Measurements from ENCODE around the gene ADM5. TPM values are rescaled to one million over a fixed set of nuclear protein-coding genes. Genes with fewer than 3 reads are reported as not detected.

ADM5 gene
- total RNA-seq, 1 experiment from 2014 or later = 1.4 TPM

DNA sequence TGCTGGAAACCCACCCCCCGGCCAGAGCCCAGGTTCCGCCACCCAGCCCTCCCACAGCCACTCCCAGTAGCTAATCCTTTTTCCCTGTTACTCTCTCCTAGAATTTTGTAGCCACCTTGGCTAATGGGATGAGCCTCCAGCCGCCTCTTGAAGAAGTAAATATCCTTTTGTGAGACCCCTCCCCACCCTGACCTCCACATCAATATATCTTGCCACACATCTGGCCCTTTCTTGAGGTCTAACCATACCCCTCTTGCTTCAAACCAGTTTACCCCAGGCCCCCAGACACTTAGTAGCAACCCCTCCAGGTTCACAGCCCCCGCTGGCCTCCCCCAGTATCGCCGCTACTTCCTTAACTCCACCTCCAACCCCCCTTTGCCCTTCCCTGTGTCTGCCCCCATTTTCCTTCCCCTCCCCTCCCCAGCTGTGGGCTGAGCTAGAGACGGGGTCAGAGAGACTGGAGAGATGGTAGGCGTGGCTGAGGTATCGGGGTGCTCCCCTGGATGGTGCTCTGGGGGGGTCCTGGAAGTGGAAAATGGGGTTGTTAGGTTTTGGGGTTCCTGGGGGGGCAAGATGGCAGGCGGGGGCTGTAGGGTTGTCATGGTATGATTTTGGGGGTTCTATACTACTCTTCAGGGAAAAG is 9.5 kb upstream of the ADM5 start:
- DNase-seq (ENCODE audit: low spot score) = no peak

DNA sequence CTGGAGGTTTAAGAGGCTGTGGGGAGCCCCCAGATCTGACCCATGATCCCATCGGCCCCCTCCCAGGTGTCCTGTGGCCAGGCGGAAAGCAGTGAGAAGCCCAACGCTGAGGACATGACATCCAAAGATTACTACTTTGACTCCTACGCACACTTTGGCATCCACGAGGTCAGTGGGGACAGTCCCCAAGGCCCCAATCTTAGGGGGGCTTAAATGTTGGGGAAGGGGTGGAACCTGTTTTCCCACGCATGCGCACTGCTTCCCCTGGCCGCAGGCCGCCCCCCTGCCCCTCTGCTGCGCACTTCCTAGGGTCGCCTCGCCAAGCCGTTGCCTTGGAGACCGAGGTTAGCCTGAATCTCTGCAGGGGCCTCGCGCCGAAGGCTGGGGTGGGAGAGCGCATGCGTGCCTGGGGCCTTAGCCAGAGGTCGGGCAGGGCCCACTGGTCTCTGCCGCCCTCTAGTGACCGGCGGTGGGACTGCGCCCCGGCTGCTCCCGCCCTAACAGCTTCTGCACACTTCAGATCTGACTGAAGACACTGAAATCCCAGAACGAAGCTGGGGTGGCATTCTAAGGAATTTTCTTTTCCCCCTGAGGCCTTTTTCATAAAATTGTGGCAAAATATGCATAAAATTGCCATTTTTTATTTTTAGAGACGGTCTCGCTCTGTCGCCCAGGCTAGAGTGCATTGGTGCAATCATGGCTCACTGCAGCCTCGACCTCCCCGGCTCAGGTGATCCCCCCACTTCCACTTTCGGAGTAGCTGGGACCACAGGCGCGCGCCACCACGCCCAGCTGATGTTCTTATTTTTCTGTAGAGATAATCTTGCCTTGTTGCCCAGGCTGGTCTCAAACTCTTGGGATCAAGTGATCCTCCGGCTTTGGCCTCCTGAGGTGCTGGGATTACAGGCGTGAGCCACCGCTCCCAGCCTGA is 8.7 kb upstream of the ADM5 start:
- DNase-seq (ENCODE audit: low spot score) = peak; percentile 83

DNA sequence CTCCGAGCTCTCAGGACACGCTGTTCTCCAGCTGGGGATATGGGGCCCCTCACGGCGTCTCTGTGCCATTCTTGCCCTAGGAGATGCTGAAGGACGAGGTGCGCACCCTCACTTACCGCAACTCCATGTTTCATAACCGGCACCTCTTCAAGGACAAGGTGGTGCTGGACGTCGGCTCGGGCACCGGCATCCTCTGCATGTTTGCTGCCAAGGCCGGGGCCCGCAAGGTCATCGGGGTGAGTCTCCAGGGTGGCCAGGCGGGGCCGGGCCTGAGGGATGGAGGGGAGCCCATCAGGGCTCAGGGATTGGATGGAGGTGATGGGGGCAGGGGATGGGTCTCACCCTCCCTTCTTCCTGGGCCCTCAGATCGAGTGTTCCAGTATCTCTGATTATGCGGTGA is 7.6 kb upstream of the ADM5 start:
- DNase-seq (ENCODE audit: low spot score) = no peak

DNA sequence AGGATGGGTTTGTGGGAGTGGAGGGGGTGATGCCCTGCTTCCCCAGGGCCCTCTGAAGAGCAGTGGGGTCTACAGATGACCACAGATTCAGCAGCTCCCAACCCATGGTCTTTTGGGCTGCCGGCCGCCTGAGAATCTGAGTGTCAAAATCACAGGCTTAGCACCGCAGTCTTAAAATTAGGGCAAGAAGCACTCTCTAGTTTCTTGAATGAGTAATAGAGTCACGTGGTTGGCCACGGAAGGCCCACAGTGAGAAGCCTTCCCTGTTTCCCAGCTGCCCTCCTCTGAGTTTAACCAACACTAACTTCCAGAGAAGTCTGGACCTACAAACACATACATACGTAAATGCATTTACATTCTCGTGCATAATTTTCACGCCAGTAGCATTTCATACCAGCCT is 7.1 kb upstream of the ADM5 start:
- no peak for DNase-seq (ENCODE audit: low spot score)

DNA sequence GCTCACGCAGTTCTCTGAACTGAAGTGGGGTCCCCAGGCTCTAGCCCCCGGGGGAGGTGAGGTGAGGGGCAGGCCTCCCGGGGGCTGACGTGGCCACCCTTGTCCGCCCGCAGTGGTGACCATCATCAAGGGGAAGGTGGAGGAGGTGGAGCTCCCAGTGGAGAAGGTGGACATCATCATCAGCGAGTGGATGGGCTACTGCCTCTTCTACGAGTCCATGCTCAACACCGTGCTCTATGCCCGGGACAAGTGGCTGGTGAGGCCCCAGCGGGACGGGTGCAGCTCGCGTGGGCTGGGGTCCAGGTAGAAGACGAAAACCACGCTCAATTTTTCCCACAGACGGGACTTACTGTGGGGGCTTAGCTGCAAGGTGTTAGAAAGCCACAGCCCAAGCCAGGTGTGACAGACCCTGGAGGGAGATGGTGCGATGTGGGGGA is 5.6 kb upstream of the ADM5 start:
- no peak for DNase-seq (ENCODE audit: low spot score)

DNA sequence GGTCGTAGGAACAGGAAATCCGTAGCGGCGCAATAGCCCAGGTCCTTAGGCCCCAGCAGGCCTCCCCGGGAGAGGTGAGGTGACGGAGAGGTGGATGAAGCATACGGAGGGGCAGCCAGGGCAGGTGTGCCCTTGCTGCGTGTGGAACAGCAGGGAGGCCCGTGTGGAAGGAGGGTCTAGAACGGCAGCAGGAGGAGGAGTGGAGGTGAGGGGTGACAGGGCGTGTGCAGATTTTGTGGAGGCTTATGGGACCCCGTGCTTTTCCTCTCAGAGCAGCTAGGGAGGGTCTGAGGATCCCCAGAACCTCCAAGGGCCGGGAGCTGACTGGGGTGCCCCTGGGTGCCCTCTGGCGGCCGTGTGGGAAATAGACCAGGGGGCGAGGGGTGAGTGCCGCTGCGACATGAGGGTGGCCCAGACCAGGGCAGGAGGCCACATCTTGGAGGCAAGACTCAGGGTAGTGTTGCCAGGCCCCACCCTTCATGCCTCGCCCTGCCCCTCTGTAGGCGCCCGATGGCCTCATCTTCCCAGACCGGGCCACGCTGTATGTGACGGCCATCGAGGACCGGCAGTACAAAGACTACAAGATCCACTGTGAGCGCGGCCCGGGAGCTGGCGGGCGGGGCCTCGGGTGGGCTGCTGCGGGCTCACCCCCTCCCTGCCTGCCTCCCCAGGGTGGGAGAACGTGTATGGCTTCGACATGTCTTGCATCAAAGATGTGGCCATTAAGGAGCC is 5.0 kb upstream of the ADM5 start:
- no peak for DNase-seq (ENCODE audit: low spot score)

DNA sequence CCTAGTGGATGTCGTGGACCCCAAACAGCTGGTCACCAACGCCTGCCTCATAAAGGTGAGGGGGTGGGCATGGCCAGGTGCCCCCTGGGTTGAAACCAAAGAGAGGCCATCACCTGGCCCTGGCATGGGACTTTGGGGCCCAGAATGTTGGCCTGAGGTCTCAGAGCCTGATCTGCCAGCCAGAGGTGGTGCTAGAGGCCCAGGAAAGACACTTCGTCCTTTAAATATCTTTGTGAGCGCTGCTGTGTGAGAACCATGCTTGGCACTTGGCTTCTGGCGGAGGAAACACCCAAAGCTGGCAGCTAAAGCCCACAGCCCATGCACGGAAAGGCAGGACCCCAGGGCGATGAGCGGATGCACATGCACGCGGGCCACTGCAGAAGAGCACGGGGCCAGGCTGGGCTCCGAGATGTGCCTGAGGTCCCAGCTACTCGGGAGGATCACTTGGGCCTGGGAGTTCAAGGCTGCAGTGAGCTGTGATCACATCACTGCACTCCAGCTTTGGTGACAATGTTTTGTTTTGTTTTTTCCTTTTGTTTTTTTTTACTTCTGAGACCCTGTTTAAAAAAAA is 4.3 kb upstream of the ADM5 start:
- no peak for DNase-seq (ENCODE audit: low spot score)

DNA sequence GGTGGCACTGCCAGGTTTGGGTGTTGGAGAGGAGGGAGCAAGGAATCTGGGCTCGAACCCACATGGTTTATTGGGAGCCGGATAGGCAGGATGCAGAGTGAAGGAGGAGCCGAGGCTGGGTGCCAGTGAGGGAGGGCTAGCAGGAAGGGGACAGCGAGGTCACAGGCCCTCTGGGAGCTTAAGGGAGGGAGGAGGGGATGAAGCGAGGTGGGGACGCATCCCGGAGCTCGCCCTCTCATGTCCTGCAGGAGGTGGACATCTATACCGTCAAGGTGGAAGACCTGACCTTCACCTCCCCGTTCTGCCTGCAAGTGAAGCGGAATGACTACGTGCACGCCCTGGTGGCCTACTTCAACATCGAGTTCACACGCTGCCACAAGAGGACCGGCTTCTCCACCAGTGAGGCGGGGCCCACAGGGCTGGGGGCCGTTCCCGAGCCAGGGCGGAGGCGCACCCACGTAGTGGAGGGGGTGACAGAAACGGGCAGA is 3.5 kb upstream of the ADM5 start:
- no peak for DNase-seq (ENCODE audit: low spot score)

DNA sequence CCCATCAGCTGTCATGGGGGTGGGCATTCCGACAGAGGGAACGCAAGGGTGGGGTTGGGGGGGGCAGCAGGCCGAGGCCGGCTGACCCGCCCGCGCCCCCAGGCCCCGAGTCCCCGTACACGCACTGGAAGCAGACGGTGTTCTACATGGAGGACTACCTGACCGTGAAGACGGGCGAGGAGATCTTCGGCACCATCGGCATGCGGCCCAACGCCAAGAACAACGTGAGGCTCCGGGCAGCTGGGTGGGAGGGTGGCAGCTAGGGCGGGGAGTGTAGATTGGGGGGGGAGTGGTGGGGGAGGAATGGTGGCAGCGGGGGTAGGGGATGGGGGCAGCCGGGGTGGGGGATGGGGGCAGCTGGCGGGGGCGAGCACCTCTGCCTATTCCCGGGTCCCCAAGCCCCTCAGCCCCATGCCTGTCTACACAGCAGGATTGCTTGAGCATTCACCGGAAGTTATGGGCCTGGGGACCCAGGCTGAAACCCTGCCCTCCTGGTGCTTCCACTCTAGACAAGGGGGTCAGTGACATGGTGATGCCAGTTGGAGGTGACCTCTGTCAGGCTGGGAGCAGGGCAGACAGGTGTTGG is 2.8 kb upstream of the ADM5 start:
- DNase-seq (ENCODE audit: low spot score) = no peak

DNA sequence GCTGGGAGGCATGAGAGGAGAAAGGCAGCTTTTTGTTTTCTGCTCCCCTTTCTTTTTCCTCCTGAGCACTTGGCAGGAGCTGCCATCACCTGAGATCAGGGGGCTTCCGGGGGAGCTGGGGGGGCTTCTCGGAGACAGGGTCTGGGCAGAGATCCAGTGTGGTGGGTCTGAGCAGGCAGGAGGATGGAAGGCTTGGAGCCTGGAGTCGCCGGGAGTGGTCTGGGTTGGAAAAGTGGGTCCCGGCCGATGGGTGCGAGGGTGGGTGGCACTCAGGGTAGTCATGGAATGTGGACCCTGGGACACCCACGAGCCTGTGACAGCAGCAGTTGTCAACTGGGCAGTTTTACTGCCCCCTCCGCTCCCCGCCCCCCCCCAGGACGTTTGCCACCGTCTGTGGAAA is 2.2 kb upstream of the ADM5 start:
- DNase-seq (ENCODE audit: low spot score) = no peak

DNA sequence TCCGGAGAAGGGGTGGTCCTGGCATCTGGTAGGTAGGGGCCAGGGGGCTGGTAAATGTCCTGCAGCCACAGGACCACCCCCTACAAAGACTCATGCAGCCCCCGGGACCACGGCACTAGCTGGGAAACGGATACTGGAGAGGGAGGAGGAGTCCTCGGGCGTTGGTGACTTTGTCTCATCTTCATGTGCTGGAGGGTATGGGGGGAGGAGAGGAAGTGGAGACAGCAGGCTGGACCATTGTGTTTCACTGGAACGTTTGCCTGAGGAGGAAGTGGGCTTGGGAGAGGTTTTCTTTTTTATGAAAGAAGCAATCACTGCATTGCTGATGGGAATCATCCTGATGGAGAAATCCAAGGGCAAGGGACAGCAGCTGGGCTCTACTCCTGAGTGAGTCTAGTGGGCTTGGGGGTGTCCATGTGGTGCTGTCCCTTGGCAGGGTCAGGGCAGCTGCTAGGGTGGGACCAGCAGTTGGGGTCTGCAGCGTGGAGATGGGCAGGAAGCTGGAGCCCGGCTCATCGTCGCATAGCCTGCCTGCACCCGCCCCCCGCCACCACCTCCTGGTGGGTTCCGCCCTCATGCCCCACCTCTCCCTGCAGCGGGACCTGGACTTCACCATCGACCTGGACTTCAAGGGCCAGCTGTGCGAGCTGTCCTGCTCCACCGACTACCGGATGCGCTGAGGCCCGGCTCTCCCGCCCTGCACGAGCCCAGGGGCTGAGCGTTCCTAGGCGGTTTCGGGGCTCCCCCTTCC is 1.7 kb upstream of the ADM5 start:
- no peak for DNase-seq (ENCODE audit: low spot score)

DNA sequence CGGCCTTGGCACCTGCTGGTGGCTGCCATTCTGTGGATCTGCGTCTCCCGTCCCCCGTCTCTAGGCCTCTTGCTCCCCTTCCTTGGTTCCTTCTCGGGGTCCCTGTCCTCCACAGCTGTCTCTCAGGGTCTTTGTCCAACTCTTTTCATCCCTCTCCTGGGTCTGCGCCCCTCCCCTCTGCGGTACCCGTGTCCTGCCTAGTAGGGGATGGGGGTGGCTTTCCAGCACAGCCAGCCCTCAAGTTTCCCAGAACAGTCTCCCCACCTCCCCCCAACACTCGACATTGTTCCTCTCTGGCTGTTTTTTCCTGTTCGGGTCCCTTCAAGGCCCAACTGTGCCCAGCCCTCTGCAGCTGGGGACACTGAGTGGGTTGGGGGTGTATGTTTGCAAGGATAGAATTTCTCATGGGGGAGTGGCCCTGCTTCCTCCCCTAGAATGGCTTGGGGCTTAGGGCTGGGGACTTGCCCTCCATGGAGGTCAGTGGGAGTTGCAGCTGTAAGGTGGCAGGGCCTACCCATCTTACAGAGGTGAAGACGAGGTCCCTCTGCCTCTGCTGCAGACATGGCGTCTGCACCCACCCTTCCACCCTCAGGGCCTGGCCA is 762 bp upstream of the ADM5 start:
- DNase-seq (ENCODE audit: low spot score) = no peak

DNA sequence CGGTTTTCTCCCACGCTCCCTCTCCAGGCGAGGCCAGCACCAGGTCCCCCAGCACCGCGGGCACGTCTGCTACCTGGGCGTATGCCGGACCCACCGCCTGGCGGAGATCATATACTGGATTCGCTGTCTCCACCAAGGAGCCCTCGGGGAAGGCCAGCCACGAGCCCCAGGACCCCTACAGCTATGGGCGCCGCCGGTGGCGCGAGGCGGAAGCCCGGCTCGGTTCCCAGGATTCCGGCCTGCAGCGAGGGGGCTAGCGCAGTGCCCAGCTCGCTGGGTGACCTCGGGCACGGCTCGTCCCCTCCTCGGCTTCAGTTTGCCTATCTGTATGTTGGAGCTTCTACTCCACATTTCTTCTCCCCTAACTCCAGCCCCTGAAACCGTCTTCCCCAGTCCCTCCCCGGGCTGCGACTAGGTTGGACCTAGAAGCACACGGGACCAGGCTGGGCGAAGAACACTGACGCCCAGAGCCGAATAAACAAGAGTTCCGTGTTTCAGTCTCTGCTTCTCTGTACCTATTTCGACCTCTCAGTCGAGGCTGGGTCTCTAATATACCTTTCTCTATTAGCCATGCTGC is 773 bp downstream of the ADM5 start:
- no peak for DNase-seq (ENCODE audit: low spot score)

DNA sequence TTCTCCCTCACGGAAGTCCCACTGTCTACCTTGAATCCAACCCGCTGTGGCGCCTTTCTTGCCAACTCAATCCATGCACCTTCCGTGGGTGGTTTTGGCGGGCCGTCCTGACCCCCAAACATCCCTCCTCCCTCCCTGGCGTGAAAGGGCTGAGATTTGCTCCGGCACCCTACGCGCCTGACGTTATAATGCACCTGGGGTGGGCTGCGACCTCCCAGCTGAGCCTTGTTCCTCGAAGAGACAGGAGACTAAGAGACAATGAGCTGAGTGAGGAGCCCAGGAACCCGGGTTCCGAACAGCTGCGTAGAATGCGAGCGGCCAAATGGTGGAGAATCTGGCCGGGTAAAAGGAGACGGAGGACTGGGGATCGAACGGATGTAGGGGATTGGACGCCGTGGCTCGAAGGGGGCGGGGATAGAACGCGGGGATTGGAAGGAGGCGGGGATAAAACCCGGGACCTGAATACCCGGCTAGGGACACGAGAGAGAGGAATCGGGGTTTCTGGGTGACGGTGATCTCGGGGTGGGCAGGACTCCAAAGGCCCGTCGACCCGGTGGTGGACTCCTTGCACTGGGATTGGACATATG is 1.4 kb downstream of the ADM5 start, which contains the start of gene CPT1C:
TSS of gene CPT1C (plus strand) at position 461 of the 587 bp plus-strand sequence. CDS start 1,137 bp downstream, outside the sequence.
- DNase-seq (ENCODE audit: low spot score) = no peak

DNA sequence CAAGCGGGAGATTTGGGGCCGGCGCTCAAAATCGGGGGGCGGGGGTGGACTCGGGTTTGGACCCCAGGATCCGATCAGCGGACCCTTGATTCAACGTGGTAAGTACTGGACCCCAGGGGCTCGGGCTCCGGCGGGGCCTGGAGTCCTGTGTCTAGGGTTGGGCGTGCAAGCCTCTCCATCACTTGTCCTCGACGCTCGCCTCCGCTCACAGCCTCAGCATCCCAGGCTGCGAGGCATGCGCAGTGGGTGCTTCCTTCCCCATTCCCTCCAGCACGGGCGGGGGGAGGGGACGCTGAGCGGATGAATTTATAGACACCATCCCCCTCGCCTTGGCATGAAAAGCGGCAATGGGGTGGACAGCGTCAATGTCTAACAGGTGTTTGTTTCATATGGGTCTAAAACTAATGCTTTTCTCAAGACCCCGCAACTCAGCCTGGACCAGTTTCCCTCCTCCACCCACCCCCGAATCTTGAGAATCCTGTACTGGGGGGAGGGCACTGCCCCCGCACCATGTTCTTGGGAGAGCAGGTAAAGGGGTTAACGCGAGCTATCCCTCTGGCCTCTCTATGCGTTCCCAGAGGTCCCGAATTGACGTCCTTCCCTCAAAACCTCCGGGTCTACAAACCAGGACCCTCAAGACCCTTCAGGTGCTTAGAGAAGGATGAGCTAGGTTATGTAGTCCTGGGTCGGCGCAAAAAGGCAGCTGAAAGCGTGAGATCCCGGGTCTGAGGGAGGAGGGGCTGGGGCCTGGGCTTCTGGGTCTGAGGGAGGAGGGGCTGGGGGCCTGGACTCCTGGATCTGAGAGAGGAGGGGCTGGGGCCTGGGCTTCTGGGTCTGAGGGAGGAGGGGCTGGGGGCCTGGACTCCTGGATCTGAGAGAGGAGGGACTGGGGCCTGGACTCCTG is 2.1 kb downstream of the ADM5 start:
- DNase-seq (ENCODE audit: low spot score) = no peak

DNA sequence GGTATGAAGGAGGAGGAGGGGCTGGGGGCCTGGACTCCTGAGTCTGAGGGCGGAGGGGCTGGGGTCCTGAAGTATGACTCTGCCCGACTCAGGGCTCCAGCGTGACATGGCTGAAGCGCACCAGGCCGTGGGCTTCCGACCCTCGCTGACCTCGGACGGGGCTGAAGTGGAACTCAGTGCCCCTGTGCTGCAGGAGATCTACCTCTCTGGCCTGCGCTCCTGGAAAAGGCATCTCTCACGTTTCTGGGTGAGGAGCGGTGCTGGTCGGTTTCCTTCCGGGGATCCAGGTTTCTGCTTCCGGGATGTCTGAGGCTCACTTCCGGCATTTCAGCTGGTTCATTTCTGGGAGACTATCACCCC is 2.7 kb downstream of the ADM5 start:
- DNase-seq (ENCODE audit: low spot score) = no peak

DNA sequence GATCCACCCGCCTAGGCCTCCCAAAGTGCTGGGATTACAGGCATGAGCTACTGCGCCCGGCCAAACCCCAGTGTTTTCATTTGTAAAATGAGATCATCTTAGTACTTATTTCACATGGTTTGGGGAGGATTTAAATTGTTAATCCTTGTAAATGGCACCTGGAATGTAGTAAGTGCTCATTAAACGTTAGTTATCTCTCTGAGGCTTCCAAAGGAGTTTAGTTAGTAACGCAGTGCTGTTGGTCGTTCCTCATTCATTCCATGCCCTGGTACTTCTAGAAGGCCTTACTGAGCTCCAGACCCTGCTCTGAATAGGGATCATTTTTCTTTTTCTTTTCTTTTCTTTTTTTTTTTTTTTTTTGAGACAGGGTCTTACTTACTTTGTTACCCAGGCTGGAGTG is 6.7 kb downstream of the ADM5 start:
- no peak for DNase-seq (ENCODE audit: low spot score)

DNA sequence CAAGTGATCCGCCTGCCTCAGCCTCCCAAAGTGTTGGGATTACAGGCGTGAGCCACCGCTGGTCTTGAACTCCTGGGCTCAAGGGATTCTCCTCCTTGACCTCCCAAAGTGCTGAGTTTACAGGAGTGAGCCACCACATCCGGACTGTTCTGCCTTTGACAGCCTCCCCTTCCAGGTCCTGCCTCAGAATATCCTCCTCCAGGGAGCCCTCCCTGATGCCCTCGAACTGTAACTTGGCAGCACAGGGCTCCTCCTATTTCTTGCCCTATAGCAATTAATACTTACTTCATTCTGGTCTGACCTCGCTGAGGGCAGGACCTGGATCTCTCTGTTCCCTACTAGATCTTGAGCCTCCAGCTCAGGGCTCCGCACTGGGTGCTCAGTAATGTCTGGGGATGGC is 7.5 kb downstream of the ADM5 start:
- DNase-seq (ENCODE audit: low spot score) = no peak

DNA sequence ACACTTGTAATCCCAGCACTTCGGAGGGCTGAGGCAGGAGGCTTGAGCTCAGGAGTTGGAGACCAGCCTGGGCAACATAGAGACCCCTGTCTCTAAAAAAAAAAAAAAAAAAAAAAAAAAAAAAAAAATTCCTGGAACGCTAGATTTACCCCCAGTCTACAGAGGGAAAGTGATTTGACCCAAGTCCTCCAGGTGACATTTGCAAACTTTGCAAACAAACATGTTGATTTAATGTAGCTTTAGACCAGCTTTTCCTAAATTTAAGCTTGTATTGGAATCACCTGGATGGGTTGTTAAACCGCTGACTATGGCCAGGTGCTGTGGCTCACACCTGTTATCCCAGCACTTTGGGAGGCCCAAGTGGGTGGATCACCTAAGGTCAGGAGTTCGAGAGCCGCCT is 10.0 kb downstream of the ADM5 start:
- no peak for DNase-seq (ENCODE audit: low spot score)

Measured in H4 (cell line).